ENCODE measurements around the gene IWS1. TPM values are rescaled to one million over a fixed set of nuclear protein-coding genes. Genes with fewer than 3 reads are reported as not detected.
"Not testable (repeated sequence)": the region's sequence is repeated elsewhere in the genome, so short reads cannot be mapped to it uniquely, and the experiment has no call there.

Gene IWS1
- total RNA-seq, 2 experiments from 2014 or later = 48.4 to 53.3 TPM

DNA sequence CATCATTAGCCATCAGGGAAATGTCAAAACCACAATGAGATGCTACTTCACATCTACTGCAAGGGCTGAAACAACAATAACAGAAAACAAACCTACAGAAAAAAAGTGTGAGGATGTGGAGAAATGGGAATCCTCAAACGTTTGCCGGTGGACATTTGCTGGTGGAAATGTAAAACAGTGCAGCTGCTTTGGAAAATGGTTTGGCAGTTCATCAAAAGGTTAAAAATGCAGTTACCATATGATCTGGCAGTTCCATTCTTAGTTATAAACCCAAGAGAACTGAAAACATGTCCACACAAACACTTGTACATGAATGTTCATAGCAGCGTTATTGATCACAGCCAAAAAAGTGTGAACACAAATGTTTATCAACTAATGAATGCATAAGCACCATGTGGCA lies 63.8 kb downstream of the IWS1 start:
- POLR2A ChIA-PET = no interaction called here
- H3K36me3 Mint-ChIP-seq (ENCODE audit: low read depth) = peaks cover 3% of the 10 kb centered on the region
- no peaks in the 10 kb centered on the region for H3K27me3 Mint-ChIP-seq (ENCODE audit: low read depth)
- H3K27ac Mint-ChIP-seq = no peak overlapping the region
- H3K9me3 Mint-ChIP-seq (ENCODE audit: insufficient read depth) = no peaks in the 10 kb centered on the region
- CTCF ChIA-PET = interaction anchor here (1.1 kb wide), 1 partner anchor 17 kb away, joined by 4 read pairs; no protein-coding TSS in a partner anchor
- ATAC-seq (no peak), DNase-seq (no peak)
- no peak overlapping the region for H3K4me3 Mint-ChIP-seq
- H3K4me1 Mint-ChIP-seq (ENCODE audit: low read depth) = peaks cover 10% of the 10 kb centered on the region

DNA sequence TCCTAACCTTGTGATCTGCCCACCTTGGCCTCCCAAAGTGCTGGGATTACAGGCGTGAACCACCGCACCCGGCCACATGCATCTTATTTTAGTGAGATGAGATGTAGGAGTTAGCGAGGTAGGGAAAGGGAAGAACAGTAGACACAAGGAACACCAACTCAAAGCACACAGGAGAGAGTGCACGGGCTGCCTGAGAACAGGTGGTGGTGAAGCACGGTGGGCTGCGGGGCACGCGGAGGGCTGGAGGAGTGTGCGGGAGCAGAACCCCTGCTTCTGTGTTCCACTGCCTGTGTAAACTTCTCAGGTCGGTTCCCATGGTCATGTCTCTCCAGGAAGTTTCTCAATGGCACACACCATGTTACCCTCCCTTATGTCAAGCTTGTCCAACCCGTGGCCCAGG lies 69.3 kb downstream of the IWS1 start:
- Mint-ChIP-seq H3K9me3 (ENCODE audit: insufficient read depth) (no peaks in the 10 kb centered on the region), H3K4me3 (no peak overlapping the region), H3K27ac (no peak overlapping the region), H3K27me3 (ENCODE audit: low read depth) (no peaks in the 10 kb centered on the region), H3K36me3 (ENCODE audit: low read depth) (peaks cover 1% of the 10 kb centered on the region), H3K4me1 (ENCODE audit: low read depth) (no peaks in the 10 kb centered on the region)
- ChIA-PET CTCF (interaction anchor here (1.3 to 2.2 kb wide), 2 partner anchors 21 to 22 kb away, joined by 3 to 4 read pairs; no protein-coding TSS in a partner anchor), POLR2A (no interaction called here)
- no peak for ATAC-seq
- DNase-seq = no peak

DNA sequence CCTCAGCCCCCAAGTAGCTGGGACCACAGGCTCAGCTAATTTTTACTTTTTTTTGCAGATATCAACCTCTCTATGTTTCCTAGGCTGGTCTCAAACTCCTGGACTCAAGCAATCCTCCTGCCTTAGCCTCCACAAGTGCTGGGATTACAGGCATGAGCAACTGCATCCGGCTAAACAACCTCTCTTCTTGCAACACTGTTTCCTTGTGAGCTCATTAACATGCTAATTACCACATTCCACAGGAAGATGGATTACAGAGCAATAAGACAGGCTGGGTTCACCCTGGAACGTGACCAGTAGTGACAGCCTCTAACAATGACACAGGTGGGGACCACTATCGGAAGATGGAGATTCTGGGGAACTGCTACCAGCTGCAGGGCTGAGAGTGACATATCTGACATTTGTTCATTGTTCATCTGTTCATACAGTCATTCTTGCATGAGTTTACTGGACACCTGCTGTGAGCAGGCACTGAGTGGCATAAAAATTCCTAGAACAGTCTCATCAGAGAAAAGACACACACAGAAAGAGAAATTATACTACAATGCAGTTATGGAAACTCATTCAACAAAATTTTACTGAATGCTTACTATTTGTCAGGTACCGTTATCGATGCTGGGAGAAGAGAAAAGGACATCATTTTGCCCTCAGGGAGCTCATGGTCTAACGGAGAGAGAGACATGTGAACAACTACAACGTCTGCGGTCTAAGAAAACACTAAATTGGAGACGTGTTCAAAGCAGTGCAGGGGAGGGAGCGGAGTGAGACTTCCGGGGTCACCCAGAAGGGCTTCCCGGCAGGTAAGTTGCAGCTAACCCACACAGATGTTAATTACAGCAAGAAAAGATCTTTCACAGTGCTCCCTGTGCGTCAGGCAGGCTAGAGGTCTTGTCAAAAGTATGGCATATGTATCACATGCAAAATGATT lies 70.5 kb downstream of the IWS1 start:
- CTCF ChIA-PET = interaction anchor here (1.3 to 2.2 kb wide), 2 partner anchors 22 to 23 kb away, joined by 3 to 4 read pairs; no protein-coding TSS in a partner anchor
- Mint-ChIP-seq H3K27me3 (ENCODE audit: low read depth) (no peaks in the 10 kb centered on the region), H3K4me3 (no peak overlapping the region), H3K4me1 (ENCODE audit: low read depth) (no peaks in the 10 kb centered on the region), H3K9me3 (ENCODE audit: insufficient read depth) (no peaks in the 10 kb centered on the region), H3K27ac (no peak overlapping the region), H3K36me3 (ENCODE audit: low read depth) (peaks cover 1% of the 10 kb centered on the region)
- DNase-seq (no peak), ATAC-seq (no peak)
- POLR2A ChIA-PET = no interaction called here

DNA sequence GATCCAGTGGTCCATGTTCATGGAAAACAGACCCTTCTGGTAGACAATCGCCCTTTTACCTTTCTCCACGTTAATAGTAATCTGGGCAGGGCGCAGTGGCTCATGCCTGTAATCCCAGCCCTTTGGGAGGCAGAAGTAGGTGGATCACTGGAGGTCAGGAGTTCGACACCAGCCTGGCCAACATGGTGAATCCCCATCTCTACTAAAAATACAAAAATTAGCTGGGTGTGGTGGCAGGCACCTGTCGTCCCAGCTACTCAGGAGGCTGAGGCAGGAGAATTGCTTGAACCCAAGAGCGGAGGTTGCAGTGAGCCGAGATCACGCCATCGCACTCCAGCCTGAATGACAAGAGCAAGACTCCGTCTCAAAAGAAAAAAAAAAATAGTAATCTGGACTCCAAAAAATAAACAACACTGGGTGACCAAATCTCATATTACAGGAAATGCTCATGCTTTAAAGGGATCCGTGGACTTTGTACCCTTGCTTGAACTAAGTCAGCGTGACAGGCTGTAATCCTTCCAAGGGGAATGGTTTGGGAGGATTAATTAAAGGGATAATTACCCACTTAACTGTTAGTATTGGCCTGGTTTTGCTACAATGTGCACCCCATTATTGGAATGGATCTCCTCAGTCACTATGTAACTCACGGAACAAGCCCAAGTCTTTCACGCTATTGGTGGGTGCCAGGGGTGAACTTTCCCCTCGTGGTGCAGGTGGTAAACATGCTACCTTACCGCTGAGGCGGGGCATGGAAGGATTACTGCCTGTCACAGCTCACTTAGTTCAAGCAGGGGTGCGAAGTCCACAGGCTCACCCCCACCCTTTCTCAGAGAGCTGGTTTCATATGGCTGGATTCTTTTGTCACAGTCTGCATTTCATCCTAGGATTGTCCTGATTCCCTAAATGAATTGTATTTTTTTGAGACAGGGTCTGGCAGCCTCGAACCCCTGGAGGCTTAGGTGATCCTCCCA lies 71.4 kb downstream of the IWS1 start:
- no peaks in the 10 kb centered on the region for H3K4me1 Mint-ChIP-seq (ENCODE audit: low read depth)
- no peaks in the 10 kb centered on the region for H3K9me3 Mint-ChIP-seq (ENCODE audit: insufficient read depth)
- ATAC-seq (no peak), DNase-seq (no peak)
- no peak overlapping the region for H3K4me3 Mint-ChIP-seq
- no peak overlapping the region for H3K27ac Mint-ChIP-seq
- H3K36me3 Mint-ChIP-seq (ENCODE audit: low read depth) = peaks cover 1% of the 10 kb centered on the region
- H3K27me3 Mint-ChIP-seq (ENCODE audit: low read depth) = no peaks in the 10 kb centered on the region
- ChIA-PET CTCF (interaction anchor here (1.1 to 1.5 kb wide), 2 partner anchors 24 to 257 kb away, joined by 4 to 5 read pairs; no protein-coding TSS in a partner anchor), POLR2A (no interaction called here)

DNA sequence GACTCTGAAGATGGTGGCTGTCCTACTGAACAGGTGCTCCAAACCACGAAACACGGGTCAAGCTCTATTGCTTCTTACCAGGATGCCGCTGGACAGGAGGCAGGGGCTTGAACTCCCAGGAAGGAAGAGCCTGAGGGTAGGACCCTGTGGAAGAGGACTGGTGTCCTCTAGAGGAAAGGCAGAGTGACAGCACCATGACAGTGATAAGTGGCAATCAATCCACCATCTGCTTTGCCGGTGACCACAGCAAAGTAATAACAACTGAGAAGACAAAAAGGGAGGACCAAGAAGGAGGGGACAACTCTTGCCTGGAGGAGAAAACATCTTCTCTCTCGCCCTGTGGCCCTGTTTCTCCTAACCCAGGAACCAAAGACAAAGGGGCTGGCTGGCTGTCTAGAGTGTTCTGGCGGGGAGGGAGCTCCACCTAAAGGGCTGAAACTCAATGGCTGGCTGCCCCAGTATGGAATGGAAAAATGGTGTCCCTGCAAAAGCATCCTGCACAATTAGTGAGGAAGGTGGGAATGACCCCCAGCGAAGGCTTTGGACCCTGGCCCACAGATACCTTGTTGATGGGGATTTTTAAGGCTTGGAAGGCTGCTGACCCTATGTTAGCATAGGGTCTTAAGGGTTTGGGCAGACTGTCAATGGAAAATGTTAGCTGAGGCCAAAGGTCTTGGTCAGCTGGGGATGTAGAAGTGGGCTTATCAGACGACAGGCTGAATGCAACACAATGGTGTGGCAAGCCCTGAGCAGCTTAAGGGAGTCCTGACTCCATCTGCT lies 72.7 kb downstream of the IWS1 start:
- no peaks in the 10 kb centered on the region for H3K9me3 Mint-ChIP-seq (ENCODE audit: insufficient read depth)
- ATAC-seq = no peak
- POLR2A ChIA-PET = no interaction called here
- H3K4me1 Mint-ChIP-seq (ENCODE audit: low read depth) = no peaks in the 10 kb centered on the region
- no peak for DNase-seq
- H3K4me3 Mint-ChIP-seq = no peak overlapping the region
- CTCF ChIA-PET = interaction anchor here (0.8 to 1.5 kb wide), 4 partner anchors 22 to 256 kb away, joined by 4 to 5 read pairs (median 4); no protein-coding TSS in a partner anchor
- H3K36me3 Mint-ChIP-seq (ENCODE audit: low read depth) = peaks cover 1% of the 10 kb centered on the region
- no peak overlapping the region for H3K27ac Mint-ChIP-seq
- H3K27me3 Mint-ChIP-seq (ENCODE audit: low read depth) = peaks cover under 1% of the 10 kb centered on the region

DNA sequence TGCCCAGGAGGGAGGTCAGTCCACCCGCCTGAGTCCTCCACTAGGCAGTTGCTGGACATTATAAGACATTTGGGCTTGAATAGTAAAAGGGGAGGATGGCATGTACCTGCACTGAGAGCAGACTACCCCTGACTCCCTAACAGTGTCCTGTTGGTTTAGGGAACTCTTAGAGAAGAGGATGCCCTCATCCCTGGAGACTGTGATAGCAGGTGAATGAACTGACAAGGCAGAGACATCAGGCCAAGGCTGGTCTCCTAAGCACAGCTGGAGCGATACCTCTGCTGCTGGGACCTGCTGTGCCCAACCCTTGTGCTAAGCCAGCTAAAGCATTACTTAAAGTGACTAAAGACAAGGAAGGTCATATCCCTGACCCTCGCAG lies 73.3 kb downstream of the IWS1 start:
- H3K36me3 Mint-ChIP-seq (ENCODE audit: low read depth) = peaks cover 1% of the 10 kb centered on the region
- H3K27me3 Mint-ChIP-seq (ENCODE audit: low read depth) = peaks cover 5% of the 10 kb centered on the region
- no peak overlapping the region for H3K4me3 Mint-ChIP-seq
- no peaks in the 10 kb centered on the region for H3K9me3 Mint-ChIP-seq (ENCODE audit: insufficient read depth)
- ChIA-PET POLR2A (no interaction called here), CTCF (interaction anchor here (1.2 to 1.5 kb wide), 2 partner anchors 26 to 129 kb away, joined by 4 to 5 read pairs; no protein-coding TSS in a partner anchor)
- H3K4me1 Mint-ChIP-seq (ENCODE audit: low read depth) = no peaks in the 10 kb centered on the region
- H3K27ac Mint-ChIP-seq = no peak overlapping the region
- ATAC-seq = no peak
- no peak for DNase-seq

DNA sequence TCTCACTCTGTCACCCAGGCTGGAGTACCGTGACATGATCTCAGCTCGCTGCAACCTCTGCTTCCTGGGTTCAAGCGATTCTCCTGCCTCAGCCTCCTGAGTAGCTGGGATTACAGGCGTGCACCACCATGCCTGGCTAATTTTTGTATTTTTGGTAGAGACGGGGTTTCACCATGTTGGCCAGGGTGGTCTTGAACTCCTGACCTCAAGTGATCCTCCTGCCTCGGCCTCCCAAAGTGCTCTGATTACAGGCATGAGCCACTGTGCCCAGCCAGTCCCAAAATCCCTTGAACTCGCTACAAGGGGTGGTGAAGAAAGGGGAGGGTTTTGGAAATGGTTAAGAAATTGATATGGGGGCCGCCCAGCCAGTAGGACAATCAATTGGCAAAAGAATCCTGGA lies 73.9 kb downstream of the IWS1 start:
- H3K4me3 Mint-ChIP-seq; ATAC-seq; H3K4me1 Mint-ChIP-seq (ENCODE audit: low read depth); DNase-seq; H3K27me3 Mint-ChIP-seq (ENCODE audit: low read depth); H3K9me3 Mint-ChIP-seq (ENCODE audit: insufficient read depth); H3K36me3 Mint-ChIP-seq (ENCODE audit: low read depth); POLR2A ChIA-PET; H3K27ac Mint-ChIP-seq: not testable (repeated sequence)
- CTCF ChIA-PET = interaction anchor here (1.4 kb wide), 1 partner anchor 23 kb away, joined by 4 read pairs; no protein-coding TSS in a partner anchor

DNA sequence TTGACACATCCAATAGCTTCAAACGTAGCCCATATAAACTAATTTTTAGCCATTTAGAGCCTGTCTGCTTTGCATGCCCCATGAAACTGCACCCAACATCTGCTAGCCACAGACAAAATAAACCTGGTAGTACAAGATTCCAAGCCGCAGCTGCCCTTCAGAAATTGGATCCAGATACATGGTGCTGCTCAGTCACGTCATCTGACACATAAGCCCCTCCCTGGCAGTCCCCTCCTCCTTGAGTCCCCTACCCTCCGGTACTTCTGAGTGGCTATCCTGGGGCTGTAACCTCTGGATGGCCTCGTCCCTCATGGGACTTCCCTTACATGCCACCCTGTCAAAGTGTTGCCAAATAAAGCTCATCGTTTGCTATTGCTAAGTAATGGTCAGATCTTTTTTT lies 74.3 kb downstream of the IWS1 start:
- Mint-ChIP-seq H3K9me3 (ENCODE audit: insufficient read depth) (no peaks in the 10 kb centered on the region), H3K4me1 (ENCODE audit: low read depth) (no peaks in the 10 kb centered on the region), H3K4me3 (no peak overlapping the region), H3K27me3 (ENCODE audit: low read depth) (peaks cover 9% of the 10 kb centered on the region), H3K36me3 (ENCODE audit: low read depth) (peaks cover 1% of the 10 kb centered on the region), H3K27ac (no peak overlapping the region)
- ATAC-seq = no peak
- ChIA-PET CTCF (interaction anchor here (1.4 kb wide), 1 partner anchor 24 kb away, joined by 4 read pairs; no protein-coding TSS in a partner anchor), POLR2A (no interaction called here)
- DNase-seq = no peak

DNA sequence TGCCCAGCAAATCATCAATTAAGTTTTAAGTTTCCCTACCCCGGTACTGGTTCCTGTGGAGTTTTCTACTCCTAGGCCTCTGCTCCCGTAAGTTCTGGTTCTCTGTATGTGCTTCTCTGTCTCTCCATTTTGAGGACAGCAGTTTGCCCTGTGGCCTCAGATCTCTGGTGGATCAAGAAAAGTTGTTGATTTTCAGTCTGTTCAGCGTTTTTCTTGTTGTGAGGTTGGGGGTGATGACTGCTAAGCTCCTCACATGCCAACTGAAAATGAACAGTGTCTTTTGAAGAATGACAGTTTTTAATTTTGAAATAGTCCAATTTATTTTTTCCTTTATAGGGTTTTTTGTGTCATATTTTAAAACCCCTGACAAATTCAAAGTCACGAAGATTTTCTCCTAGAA lies 76.4 kb downstream of the IWS1 start:
- Mint-ChIP-seq H3K4me3 (no peak overlapping the region), H3K4me1 (ENCODE audit: low read depth) (no peaks in the 10 kb centered on the region), H3K27me3 (ENCODE audit: low read depth) (peaks cover 9% of the 10 kb centered on the region), H3K9me3 (ENCODE audit: insufficient read depth) (peaks cover 3% of the 10 kb centered on the region), H3K36me3 (ENCODE audit: low read depth) (no peaks in the 10 kb centered on the region), H3K27ac (no peak overlapping the region)
- CTCF ChIA-PET = interaction anchor here (0.9 kb wide), 1 partner anchor 34 kb away, joined by 3 read pairs; no protein-coding TSS in a partner anchor
- ATAC-seq (no peak), DNase-seq (no peak)
- POLR2A ChIA-PET = no interaction called here

DNA sequence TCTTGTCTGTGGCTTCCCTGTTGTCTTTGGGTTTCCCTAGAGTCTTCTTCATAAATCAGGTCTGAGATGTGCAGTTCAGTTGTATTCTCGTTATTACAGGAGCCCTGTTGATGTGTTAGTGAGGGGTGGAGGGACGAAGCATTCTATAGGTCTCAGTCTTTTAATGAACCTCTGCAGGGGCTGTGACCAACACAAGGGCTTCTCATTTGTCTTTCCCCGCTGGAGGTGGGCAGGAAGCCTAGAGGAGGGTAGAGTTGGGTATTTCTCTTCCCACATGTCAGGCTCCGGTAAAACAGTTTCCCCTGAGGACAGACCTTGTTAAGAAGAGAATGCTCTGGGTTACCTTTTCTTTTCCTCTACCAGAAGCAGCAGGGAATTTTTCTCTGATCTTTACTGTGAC lies 76.9 kb downstream of the IWS1 start:
- CTCF ChIA-PET = no interaction called here

DNA sequence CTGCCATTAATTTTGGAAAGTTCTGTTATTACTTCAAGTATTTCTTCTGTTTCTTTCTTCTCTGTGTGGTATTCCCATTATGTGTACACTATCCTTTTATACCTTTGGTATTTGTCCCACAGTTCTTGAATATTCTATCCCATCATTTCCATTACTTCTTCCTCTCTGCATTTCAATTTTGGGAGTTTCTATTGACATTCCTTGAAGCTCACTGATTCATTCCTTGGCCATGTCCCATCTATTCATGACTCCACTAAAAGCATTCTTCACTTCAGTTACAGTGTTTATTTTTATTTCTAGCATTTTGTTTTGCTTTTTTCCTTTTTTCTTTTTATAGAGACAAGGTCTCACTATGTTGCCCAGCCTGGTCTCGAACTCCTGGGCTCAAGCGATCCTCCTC lies 77.8 kb downstream of the IWS1 start:
- no peak overlapping the region for H3K4me3 Mint-ChIP-seq
- H3K4me1 Mint-ChIP-seq (ENCODE audit: low read depth) = no peaks in the 10 kb centered on the region
- H3K9me3 Mint-ChIP-seq (ENCODE audit: insufficient read depth) = peaks cover 3% of the 10 kb centered on the region
- H3K27ac Mint-ChIP-seq = no peak overlapping the region
- ATAC-seq (no peak), DNase-seq (no peak)
- peaks cover 11% of the 10 kb centered on the region for H3K27me3 Mint-ChIP-seq (ENCODE audit: low read depth)
- ChIA-PET POLR2A (no interaction called here), CTCF (no interaction called here)
- H3K36me3 Mint-ChIP-seq (ENCODE audit: low read depth) = no peaks in the 10 kb centered on the region

More for the DNA sequence above, 76.9 kb downstream of the IWS1 start:
- Mint-ChIP-seq H3K27me3 (ENCODE audit: low read depth) (peaks cover 9% of the 10 kb centered on the region), H3K4me3 (no peak overlapping the region), H3K9me3 (ENCODE audit: insufficient read depth) (peaks cover 3% of the 10 kb centered on the region), H3K4me1 (ENCODE audit: low read depth) (no peaks in the 10 kb centered on the region), H3K36me3 (ENCODE audit: low read depth) (no peaks in the 10 kb centered on the region), H3K27ac (no peak overlapping the region)
- DNase-seq (no peak), ATAC-seq (no peak)
- POLR2A ChIA-PET = no interaction called here
